KG1 (cell line): ENCODE results near the gene PRDX3.

Source experiments
- DNase-seq: peaks from one replicate; lab custom pipeline; 2025; lab: John Stamatoyannopoulos, UW

PRDX3 gene

DNA sequence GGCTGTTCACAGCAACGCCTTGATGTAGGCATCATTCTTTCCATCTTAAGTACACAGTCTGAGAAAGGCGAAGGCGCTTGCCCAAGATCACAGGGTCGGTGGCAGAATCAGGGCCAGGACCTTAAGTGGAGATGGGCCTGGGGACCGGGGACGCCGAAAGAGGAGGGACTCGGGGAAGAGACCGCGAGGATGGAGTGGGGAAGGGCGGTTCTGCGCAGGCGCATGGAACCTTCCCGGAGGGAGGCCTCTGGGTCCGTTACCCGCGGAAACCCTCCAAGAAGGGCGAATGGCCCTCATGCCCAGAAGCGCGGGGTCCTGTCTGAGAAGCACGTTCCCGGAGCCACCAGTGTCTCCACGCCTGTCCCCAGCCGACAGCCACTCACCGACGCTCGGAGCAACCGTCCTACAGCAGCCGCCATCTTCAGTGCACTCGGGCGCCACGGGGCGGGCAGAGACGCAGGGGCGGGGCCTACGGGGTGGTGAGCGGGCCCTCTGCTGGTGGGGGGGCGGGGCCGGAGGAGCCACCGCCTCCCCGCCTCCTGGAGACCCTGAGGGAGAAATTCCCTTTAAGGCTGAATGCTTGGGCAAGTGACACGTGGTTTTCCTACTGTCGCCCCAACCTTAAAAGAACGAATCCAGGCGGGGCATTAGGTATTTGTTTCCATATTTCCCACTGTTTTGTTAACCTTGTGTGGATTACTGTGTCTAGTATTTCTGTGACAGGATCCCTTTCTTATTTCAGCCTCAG, at the start of gene PRDX3:
TSS of gene PRDX3 (minus strand) at position 441 of the 748 bp plus-strand sequence. CDS start at position 419, 22 bp downstream.
- peak; percentile 83 for DNase-seq

DNA sequence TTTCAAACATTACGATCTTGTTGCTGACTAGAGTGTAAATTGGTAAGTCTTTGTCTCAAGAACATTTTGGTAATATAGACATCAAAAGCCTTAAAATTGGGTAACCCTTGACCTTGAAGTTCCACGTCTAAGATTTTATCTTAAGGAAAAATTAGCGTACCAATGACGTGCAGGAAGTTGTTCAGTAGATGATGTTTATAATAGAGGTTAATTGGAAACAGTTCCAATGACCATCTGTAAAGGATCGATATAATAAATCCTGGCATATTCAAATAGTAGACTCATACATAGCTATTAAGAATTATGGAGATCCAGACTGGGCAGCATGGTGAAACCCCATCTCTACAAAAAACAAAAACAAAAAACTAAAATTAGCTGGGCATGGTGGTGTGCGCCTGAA, 49.2 kb upstream of the PRDX3 start:
- DNase-seq, result no peak

DNA sequence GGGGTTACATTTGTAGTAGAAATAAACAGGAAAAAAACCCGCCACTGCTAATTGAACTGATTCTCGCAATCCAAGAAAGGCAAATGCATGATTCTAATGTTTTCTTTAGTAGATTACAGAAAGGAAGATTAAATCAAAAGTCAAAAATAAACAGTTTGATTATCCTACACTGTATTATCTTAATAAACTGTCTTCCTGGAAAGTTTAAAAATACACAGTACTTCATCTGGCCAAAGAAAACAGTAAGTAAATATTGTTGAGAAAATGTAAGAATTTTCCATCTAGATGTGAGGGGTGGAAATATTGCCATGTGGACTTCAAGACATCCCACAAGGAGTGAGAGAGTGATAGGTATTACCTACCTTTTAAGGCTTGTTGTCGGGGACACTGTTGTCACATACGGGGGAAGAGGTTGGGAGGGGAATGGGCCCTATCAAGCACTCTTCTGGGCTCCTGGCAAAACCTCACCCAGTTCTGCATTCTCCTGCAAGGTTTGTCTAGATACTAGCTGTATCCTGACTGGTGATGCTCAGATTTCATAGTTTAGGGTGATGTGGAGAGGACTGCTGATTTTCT, 46.6 kb upstream of the PRDX3 start:
- no peak for DNase-seq

DNA sequence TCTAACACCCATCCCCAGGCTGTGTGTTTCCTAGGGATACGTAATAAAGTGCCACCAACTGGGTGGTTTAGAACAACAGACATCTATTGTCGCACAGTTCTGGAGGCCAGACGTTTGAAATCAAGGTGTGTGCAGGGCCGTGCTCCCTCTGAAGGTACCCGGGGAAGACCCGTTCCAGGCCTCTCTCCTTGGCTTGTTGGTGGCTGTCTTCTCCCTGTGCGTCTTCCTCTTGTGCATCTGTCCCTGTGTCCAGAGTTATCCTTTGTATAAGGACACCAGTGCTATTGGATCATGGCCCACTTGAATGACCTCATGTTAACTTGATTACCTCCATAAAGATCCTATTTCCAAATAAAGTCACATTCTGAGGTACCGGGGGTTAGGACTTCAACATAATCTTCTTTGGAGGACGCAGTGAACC, 44.4 kb upstream of the PRDX3 start:
- no peak for DNase-seq

DNA sequence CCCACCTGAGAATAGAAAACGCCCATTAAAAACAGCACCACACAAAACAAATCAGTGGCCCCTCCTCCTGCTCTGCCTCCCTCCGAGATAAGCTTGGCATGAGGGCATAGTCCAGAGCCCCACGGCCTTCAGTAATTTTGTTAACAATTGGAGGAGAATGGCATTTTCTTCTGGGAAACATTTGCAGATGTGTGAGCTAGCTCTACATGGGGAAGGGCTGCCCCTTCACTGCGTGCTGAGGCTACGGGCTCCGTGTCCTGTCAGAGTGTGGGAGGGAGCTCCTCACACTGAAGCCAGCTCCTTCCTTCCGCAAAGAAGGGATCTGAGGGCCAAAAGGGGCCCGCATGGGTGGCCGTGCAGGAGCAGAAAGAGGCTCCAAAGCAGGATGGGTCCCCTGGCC, 43.9 kb upstream of the PRDX3 start:
- no peak for DNase-seq

DNA sequence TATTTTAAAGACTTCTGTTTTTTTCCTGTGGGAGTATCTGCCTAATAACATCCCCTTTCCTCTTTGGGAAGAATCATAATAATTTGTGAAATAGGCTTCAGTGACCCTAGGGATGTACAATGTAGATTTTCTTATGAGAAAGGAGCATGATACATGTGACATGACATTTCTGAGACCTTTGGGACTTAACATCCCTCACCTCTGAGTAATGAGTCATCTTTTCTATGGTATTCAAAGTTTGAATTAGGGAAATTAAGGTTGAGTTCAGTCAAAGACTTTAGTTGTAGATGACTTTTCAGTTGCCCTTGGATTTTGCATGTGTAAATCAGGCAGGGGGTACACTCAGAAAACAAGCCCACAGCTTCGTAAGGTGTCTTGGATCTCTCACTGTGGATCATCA, 43.1 kb upstream of the PRDX3 start:
- DNase-seq, result no peak

DNA sequence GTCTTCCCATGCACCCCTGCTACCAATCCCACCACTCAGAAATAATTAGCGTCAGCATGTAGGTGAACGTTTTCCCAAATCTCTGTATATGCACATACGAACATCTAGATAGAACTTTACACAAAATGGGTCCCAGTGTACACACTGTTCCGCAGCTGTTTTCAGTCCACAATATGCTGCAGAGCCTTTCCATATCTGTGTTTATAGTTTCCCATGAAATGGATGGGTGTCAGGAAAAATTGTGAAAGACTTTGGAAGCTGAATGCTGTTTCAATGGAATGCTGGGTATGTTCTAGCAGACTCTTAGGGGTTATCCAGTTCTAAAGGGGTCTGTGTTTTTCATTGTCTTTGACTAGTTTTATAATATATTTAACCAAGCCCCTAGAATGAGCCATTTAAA, 42.6 kb upstream of the PRDX3 start:
- no peak for DNase-seq

DNA sequence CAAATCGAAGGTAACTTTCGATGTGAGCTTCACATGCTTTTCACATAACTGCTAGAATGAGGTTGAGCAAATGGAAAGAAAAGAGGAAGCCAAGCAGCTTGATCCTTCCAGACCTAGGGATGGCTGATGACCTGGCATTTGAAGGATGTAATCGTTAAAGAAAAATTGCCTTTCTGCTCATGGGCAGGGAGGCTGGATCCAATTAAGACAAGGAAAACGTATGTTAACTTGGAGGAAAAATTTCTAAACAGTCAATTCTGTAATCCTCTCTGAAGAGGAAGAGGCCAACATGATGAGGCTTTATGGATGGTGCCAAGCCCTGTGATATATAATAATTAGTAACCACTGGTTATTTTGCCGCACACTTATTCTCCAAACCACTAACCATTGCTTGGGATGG, 41.3 kb upstream of the PRDX3 start:
- DNase-seq, result no peak

DNA sequence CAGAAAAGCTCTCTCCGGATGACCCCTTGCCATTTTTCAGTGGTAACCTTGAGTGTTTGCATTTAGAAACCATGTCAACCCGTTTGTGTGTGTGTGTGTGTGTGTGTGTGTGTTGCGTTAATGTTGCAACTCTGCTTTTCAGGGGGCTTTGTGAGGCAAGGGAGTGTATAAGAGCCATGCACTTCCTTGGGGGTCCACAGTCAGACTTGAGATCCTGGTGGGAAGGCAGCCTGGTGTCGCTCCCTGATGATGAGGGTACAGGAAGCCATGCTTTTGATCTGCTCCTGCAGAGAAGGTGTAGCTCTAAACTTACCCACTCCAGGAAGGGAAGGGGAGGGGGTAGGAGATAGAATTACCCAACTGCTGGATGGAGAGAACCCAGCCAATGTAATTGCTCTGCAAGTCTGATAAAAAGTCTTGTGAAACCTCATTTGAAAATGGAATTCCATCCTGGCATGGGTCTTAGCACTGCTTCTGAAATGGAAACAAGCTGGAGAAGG, 39.4 kb upstream of the PRDX3 start:
- DNase-seq, result no peak

DNA sequence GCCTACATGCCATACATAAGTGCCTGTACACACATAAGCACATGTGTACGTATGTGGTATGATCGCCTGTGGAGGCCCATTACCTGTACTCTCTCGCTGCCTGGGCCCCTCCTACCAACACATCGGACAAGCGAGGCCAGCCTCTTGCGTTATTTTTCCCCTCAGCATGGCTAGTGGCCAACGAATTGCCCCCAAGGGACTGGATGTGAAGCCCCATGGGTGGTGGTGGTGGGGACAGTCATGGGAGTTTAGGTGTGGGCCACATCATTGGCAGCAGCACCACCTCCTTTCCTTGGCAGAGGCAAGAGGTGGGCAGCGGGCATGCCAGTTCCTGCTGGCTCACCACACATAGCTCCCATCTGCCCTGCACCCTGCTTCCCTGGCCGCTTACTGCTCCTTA, 38.8 kb upstream of the PRDX3 start:
- DNase-seq, result no peak

DNA sequence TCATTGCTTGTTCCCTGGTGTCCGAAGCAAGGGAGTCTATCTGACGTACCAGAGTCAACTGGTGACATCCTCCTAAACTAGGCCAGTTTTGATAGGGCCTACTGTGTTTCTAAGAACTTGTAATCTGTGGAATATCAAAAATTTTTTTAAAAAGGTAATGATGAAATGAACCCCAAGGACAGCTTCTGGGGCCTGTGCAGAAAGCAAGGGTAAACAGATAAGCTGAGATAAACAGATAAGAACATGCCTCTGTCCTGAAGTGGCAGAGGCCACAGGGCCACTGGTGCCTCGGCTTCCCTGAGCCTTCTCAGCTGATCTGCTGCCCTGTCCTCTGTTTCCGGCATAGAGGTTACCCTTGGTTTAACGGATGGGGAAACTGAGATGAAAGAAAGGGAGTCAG, 37.5 kb upstream of the PRDX3 start:
- DNase-seq, result no peak

DNA sequence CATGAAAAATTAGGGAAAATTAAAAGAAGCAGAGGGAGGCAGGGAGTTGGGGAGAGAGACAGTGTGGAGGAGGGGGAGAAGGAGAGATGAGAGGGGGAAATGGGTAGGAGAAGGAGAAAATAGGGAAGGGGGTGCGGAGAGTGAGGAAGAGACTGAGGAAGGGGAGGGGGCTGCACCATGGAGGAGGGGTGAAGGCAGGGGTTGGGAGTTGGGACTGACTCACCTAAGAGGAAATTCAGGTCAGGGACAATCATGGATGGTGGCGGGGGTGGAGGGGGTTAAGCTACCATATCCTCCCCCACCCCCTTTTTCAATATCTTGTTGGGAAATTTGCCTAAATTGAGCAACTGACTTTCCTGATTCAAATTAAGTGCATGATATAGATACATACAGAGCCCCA, 36.8 kb upstream of the PRDX3 start:
- no peak for DNase-seq

DNA sequence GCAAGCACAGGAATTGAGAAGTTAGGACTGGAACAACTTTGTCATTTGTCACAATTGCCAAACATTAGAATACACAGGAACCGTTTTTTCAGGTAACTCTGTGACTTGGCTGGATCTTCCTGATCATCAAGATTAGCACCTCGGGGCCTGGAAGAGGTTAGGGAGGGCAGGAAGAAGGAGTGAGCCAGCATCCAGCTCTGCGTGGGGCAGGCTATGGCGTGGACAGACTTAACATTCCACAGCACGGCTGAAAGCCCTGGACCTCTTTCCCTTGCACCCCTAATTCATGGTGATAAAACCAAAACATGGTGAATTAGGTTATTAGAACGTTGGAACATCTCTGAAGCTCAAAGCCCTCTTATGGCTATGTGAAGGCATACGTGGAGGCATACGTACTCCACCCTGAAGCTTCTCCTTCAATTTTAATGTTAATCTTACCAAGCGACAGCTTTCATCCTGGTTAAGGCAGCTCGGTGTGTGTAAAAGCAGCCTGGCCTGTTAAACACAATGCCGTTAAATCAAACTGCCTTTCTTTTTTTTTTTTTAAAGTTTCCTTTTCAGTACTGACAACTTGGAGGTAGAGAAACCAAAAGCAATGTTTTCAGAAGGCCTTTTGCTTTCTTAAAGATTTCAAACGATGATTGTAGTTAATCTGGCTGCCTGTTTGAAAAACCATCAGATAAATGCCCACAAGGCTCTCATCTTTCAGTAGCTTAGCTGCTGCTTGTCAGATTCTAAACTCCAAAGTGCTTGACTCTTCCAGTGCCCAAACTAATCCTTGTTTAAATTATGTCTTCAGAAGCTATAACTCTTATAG, 33.2 kb upstream of the PRDX3 start:
- DNase-seq, result peak; percentile 39

DNA sequence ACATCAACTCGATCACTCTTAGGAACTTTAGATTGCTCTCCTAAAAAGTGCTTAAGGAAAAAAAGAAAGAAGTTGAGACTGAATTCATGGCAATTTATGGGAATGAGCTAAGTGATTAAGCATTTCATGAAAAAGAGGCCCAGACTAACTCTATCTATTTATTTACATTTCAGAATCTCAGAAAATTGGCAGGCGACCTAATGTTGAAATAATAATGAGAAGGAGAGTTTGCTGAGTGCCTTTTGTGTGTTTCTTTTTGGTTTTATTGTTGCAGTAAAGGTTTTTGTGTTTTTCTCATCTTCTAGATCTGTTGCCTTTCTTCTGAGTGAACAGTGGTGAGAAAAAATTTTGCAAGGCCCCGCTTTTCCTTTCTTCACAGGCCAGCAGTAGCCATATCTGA, 32.6 kb upstream of the PRDX3 start:
- DNase-seq, result no peak

DNA sequence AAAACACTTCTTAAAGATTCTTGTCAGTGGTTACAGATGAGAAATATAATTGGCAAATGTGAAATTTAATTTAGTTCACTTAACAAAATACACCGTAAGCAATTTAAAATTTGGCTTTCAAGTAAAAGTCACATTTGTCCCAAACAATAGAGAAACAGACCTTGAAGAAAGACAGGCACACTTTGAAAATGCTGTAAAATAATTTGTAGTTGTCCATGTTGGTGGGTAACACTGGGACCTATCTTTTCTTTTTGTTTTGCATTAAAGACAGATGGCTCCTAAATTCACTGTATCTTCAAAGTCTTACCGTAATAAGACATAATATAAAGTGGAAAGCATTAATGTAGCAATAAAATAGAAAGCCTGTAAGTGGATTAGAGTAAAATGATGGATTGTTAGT, 32.0 kb upstream of the PRDX3 start:
- DNase-seq, result no peak

DNA sequence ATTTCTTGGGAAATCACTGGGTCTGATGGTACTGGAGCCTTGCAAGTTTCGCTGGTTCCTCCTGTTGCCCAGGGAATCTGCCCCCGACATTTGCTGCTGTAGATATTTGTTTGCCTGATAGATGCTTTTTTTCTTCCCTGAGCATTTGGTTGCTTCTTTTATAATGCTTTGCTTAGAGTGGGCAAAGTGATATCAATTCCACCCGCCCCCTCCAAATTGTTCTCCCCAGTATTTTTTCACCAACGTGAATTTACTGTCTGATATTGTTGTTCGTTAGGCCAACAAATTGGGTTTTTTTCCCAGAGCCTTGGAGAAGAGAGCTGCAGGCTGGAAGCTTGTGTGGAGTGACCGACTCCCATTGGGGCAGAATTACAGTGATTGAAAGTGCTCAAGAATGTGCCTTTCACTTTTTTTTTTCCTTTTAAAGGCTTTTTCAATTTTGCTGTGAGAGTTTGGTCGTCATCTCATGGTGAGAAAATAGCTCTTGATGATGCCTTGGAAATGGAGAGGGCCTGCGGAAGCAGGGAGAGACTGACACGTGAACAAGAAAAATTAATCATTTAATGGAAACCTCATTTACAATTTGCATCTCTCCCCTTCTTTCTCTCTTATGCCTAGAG, 31.2 kb upstream of the PRDX3 start:
- DNase-seq, result no peak

DNA sequence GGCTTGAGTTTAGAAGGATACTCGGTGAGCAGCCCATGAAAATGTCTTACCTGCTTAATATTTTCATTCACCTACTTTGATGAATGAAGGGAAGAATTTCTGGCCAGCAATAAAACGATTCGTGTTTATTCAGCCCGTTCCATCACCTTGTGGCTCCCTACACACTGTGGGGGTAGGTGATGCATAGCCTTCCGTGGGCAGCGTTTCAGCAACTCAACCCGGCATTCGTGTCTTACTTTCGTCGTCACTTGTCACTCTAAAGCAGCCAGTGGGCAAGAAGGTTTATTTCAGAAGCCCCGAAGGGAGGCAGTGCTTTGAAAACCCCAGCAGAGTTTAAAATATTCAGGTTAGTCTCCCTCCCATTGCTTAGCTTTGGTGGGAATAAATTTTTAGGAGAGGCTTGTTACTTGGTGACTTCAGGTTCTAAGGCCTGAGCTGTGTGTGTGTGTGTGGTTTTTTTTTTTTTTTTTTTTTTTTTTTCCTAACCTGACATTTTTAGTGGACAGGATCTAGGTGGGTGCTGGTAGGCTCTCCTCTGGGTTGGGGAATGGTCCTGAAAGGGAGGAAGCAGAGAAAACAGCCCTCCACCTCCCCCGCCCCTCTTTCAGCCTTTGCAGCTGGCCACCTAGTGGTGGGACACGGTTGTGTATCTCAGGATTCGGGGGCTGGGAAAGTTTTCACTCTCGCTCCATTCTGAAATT, 30.6 kb upstream of the PRDX3 start:
- peak; percentile 53 for DNase-seq

DNA sequence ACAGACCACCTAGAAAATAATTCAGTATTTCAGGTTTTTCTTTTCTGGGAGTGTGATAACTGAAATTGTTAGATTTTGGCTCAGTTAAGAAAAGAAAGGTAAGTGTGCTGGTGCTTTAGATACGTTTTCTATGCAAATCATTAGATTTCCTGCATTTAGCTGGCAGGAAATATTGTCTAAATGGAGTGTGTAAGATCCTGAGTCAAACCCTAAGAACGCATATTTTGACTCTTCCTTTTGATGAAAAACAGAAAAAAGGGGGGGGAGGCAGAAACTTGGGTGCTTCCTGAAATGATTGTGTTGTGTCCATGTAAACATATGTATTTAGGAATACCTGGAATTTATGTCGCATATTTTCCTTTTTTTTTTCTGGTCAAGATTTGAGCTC, 29.9 kb upstream of the PRDX3 start:
- no peak for DNase-seq

DNA sequence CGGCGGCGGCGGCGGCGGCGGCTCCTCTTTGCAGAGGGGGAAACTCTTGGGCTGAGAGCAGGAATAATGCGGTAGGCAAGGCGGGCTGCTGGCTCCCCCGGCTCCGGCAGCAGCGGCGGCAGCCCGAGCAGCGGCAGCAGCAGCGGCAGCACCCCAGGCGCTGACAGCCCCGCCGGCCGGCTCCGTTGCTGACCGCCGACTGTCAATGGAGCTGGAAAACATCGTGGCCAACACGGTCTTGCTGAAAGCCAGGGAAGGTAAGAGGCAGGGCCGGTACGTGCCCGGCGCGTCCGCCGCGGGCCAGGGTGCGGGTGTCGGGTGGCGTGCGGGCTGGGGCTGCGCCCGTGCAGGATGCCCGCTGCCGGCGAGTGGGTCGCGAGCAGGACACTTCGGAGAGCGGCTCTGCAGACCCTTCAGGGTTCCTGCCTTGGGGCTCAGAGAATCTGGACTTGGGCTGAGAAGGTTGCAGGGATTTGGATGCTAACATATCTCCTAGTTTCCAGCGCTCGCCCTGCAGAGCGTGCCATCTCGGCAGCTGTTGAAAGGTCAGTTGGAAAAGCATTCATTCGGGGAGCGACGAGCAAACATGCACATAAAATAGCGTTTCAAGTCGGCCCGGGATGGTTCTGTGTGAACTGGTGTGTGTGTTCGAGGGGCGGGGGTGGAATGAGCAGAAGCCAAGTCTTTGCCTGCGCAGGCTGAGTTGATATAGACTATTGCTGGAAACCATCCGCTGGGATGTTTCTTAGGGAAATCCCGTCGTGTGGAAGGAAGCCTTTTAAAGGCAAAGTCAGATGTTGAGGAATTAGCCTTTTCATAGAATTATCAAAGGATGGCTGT, 29.3 kb upstream of the PRDX3 start:
- DNase-seq, result no peak

DNA sequence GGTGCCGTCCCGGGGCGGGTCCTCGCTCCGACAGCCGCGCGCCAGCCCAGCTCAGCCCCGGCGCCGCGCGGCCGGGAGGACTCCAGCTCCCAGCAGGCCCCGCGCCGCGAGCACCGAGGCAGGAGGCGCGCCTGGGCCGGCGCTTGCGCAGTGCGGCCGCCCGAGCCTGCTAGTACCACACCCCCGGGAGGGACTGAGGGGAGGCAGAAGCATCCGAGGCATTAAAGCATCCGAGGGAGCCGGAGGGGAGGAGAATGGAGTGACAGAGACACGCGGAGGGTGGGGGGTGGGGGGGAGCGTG, 28.7 kb upstream of the PRDX3 start, which contains the start of gene GRK5:
TSS of gene GRK5 (plus strand) at position 206 of the 301 bp plus-strand sequence. CDS start 347 bp downstream, outside the sequence.
- peak; percentile 87 for DNase-seq
